ENCODE data around the gene CDH22.

- no peak for TF ChIP-seq CTCF (IDR thresholded peaks at IDR 0.05)
- TF ChIP-seq POLR2A (IDR thresholded peaks at IDR 0.05): no peak
Observed at GRCh38 chr20:46188866-46189541, 119.3 kb downstream of the CDH22 start.

All from right lobe of liver (tissue), 4 donors.